IPS-NIHi7 (cell line): ENCODE results near the gene CNGA3.
"Not testable (repeated sequence)": the region's sequence is repeated elsewhere in the genome, so short reads cannot be mapped to it uniquely, and the experiment has no call there.

Experiments used
- DNase-seq: peaks from one replicate; pipeline ENCODE4 v3.0.0; 2012; ENCODE audit warnings: mixed read lengths; ENCODE audit errors: extremely low spot score

CNGA3 gene

DNA sequence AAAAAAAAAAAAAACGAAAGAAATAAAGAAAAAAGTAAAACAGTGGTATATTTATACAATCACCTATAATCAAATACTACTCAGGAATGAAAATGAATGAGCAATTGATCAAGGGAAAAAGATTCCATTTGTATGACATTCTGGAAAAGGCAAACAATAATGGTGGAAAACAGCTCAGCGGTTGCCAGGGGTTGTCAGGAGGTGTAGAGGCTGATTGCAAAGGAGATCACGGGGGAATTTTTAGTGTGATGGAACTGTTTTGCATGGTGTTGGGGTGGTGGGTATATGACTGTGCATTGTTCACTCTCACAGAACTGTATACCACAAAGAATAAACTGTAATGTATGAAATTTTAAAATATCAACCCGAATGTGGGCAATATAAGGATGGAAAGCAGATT is 52.9 kb downstream of the CNGA3 start:
- no peak for DNase-seq

DNA sequence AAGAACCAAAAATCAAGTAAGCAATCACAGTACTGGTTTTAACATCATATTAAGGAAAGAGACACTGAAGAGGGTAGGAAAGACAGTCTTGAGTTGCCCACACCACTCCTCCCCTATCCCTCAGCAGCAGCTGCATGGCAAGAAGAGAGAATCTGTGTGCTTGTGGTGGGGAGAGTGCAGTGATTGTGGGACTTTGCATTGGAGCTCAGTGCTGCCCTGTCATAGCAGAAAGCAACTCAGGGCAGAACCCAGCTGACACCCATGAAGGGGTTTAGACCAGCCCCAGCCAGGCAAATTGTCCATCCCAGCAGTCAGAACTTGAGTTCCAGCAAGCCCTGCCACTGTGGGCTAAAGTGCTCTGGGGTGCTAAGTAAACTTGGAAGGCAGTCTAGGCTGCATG is 57.6 kb downstream of the CNGA3 start:
- DNase-seq, result no peak

DNA sequence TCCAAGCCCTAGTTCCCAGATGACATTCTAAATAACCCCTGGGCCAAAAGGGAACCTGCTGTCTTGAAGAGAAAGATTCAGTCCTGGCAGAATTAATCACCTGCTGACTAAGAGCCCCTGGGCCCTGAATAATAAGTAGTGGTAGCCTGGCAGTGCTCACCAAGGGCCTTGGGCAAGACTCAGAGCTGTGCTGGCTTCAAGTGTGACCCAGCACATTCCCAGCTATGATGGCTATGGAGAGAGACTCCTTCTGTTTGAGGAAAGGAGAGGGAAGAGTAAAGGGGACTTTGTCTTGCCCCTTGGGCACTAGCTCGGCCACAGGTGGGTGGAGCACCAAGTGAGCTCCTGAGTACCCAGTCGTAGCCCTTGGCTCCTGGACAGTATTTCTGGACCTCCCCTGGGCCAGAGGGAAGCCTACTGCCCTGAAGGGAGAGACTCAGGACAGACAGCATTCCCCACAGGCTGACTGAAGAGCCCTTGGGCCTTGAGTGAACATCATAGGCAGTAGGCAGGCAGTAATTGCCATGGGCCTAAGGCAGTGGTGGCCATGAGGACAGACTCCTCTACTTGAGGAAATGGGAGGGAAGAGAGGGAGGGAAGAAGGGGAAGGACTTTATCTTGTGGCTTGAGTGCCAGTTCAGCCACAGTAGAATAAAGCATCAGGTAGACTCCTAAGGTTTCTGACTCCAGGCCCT is 58.4 kb downstream of the CNGA3 start:
- no peak for DNase-seq

DNA sequence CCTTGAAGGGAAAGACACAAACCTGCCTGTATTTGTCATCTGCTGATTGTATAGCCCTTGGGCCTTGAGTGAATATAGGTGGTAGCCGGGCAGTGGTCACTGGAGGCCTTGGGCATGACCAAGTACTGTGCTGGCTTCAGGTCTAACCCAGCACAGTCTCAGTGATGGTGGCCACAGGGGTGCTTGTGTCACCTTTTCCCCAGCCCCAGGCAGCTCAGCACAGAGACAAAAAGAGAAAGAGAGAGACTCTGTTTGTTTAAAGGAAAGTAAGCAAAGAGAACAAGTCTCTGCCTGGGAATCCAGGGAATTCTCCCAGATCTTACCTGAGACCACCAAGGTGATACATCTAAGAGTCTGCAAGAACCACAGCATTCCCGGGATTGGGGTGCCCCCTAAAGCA is 59.0 kb downstream of the CNGA3 start:
- DNase-seq, result no peak

DNA sequence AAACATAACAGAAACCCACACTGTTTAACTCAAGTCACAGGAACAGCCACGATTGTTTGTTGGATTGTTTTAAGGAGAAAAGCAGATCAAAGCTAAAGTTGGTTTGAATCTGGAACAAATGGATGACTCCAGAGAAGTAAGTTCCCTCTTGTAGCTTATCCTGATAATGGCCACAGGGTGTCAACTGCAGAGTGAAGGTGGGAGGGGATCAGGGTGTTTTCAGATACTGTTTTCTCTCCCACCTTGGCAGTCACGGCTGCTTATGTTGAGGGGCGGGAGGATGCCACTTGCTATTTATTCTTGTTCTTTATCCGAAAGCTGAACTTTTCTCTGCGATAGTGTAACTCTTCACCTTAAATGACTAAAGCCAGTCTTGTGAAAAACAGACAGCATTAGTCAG is 61.9 kb downstream of the CNGA3 start:
- DNase-seq, result no peak

DNA sequence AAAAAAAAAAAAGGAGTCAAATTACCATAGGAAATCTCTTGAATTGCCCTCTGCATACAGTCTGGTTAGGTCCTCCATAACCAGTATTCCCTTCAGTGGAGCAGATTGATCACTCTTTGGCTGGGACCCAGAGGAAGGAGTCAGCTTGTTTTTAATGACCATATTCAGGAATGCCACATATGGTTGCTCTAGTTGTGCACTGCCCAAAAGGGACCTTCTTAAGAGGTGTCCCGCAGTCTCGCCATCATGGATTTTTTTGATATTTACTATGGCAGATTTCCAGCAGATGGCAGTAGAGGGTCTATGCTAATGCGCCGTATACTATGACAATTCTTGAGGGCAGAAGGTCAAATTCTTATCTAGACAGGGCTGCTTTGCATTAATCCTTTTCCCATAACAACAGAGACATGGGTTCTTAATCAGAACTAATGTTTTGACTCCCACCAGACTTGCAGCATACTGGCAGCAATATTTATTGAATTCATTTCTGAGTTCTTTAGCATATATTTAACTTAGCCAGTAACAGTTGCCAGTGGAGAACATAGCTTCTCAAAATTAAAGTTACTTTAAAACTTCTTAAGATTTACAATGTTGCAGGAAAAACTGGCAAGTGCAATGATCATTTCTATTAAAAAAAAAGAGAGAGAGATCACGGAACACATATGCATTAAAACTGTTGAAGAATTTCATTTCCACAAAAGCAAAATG is 66.6 kb downstream of the CNGA3 start:
- DNase-seq, result peak; percentile 61

DNA sequence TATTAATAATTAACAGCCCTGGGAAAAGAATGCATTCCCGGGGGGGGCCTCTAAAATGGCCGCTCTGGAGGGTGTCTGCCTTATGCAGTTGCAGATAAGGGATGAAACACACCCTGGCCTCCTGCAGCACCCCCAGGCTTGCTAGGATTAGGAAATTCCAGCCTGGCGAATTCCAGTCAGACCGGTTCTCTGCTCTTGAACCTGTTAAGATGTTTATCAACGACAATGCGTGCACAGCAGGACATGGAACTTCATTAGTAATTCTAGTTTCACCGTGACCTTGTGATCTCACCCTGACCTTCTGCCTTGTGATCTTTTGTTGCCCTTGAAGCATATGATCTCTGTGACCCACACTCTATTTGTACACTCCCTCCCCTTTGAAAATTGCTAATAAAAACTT is 68.0 kb downstream of the CNGA3 start:
- DNase-seq, result not testable (repeated sequence)

DNA sequence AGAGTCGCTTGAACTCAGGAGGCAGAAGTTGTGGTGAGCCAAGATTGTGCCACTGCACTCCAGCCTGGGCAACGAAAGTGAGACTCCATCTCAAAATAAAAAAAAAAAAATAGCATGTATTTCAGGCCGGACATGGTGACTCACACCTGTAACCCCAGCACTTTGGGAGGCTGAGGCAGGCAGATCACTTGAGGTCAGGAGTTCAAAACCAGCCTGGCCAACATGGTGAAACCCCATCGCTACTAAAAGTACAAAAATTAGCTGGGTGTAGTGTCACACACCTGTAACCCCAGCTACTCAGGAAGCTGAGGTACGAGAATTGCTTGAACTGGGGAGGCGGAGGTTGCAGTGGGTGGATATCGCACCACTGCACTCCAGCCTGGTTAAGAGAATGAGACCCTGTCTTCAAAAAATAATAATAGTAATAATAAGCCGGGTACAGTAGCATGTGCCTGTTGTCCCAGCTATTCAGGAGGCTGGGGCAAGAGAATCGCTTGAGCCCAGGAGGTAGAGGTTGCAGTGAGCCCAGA is 69.5 kb downstream of the CNGA3 start:
- DNase-seq, result not testable (repeated sequence)

DNA sequence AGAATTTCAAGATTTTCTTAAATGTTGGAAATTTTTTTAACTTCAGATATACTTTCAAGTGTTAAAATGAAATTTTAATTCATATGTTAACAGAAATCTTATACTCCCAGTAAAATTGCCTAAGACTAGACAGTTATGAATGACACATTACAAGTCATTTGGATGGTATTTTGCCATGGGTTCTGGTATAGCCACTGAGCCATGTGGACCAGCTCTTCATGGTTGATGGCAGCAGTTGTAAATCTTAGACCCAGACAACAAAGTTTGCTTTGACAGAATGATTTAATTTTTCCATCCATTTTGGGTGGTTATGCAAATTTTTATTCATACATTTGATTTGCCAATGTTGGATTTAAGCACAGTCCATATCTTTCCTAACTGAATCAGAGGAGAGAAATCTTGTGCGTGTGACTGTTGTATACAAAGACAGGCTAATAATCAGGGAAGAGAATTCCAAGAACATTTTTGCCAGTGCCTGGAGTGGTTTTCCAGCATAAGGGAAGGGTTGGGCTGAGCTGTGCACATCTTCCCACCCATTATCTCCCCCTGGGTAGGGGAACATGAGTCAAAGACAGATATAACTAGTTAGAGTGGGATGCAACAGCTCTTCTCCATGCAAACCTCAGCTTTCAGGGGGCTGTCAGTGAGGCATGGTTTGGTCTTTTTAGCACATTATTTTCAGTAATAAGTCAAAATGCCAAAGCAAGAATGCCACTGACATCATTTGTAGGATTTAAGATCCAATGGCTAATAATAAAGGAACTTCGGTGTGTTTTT is 70.3 kb downstream of the CNGA3 start:
- no peak for DNase-seq

DNA sequence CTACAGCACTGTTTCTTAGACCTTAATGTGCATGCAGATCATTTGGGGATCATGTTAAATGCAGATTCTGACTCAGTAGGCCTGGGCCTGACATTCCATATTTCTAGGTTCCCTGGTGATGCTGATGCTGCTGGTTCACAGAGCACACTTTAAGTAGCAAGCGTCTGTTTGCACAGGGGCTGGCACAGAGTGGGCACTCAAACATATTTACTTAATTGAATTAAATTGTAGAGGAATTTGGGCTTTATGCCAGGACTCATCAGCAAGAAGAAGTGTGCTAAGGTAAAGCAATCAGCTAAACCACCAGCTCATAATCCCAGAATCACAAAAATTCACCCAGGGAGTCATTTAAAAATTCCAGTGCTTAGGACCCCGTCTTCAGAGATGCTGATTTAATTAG is 73.3 kb downstream of the CNGA3 start:
- no peak for DNase-seq

DNA sequence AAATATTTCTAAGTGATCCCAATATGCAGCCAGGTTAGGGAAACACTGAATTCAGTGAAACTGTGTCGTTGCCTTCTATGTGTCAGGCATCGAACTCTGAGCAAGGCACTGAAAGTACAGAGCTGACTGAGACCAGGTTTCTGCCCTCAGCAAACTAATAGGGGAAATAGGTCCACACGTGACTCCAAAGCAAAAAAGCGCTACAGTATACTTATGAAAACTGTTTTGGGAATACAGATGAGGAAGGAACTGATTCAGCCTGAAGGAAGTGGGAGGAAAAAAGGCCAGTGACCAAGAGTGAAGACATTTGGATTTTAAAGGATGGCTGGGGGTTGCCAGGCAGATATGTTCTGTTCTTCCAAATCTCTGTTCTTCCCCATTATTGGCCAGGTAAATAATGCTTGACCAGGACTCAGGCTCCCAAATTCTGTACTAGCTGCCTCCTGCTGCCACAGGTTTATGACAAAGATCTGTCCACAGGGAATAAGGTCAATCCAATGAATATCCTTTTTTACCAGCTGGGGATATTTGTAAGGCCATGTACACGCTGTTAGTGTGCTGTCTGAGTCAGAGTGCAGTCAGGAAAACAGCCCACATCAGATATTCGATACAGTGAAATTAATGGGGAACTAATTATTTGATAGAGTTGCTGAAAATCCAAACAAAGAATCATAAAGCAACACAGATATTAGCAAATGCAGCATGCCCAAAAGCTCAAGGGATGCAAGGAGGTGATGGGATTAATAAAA is 73.9 kb downstream of the CNGA3 start:
- DNase-seq, result no peak

DNA sequence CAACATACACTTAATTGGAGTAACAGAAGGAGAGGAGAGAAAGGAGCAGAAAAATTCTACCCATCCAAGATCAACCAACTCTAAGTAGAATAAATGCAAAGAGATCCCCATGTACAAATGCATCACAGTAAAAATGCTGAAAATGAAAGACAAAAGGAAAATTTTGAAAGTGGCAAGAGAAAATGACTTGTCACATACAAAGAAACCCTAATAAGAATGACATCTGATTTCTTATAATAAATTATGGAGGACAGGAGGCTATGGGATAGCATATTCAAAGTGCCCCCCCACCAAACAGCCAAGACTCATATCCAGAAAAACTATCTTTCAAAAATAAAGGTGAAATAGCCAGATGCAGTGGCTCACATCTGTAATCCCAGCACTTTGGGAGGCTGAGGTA is 76.2 kb downstream of the CNGA3 start:
- no peak for DNase-seq

DNA sequence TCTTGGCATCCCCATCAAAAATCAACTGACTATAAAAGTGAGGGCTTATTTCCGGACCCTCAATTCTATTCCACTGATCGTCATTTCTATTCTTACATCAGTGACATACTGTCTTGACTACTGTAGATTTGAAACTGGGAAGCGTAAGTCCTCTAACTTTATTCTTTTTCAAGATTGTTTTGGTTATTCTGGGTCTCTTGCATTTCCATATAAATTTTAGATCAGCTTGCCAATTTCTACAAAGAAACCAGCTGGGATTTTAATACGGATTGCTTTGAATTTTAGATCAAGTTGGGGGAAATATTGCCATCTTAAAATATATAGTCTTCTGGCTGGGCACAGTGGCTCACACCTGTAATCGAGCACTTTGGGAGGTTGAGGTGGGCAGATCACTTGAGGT is 80.5 kb downstream of the CNGA3 start:
- DNase-seq, result no peak

DNA sequence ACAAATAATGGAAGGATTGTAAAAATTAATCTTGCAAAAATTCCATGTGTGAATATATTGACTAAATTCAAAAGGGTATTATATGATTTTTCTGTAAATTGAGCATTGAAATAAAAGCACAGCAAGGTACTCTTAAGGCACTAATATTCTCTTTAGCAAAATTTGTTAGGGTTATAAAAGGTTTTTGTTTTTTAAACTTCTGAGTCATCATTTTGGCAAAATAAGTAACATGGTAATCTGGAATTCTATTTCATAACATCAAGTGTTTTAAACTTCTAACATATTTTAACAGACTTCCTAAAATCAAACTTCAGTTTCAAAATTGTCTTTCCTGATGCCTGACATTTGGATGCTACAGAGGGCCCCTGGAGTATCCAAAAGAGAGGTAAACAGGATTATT is 85.9 kb downstream of the CNGA3 start:
- no peak for DNase-seq

DNA sequence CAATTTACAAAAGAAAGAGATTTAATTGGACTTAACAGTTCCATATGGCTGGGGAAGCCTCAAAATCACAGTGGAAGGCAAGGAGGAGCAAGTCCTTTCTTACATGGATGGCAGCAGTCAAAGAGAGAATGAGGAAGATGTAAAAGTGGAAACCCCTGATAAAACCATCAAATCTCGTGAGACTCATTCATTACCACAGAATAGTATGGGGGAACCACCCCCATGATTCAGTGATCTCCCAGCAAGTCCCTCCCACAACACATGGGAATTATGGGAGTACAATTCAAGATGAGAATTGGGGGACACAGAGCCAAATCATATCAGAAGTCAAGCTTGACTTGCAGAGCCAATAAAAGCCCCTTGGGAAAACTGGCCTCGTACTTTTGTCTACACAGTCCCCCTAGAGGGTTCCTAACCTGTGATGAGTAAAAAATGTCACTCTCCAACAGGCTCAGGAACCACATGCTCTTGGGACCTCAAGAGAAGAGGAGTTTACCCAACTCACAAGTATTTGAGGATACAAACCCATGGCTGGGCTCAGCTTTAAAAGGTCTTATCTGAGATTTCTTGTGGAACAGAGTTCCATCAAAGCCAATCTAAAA is 87.2 kb downstream of the CNGA3 start:
- DNase-seq, result no peak

DNA sequence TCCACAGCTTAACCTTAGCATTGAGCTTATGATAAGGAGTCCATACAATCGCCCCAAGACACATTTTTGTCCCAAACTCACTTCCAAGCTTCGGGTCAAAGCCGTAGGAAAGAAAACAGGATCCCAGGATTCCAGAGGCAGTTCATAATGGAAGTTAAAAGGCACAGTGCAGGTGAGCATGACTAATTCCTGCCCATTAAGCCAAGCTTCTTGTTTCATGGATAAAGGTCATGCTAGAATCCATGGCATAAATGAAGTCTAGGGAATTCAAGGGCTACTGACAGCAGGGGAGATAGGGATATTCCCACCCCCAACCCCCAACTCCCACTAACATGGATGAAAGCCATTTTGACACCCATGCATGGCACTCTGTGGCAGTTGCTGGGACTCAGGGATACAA is 88.2 kb downstream of the CNGA3 start:
- no peak for DNase-seq

DNA sequence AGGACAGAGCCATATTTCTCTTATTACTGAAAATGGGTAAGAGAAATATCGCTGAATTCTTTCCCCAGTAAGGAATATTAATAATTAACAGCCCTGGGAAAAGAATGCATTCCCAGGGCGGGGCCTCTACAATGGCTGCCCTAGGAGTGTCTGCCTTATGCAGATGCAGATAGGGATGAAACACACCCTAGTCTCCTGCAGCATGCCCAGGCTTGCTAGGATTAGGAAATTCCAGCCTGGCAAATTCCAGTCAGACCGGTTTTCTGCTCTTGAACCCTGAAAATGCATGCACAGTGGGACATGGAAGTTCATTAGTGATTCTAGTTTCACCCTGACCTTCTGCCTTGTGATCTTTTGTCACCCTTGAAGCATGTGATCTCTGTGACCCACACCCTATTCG is 89.4 kb downstream of the CNGA3 start:
- DNase-seq, result not testable (repeated sequence)

DNA sequence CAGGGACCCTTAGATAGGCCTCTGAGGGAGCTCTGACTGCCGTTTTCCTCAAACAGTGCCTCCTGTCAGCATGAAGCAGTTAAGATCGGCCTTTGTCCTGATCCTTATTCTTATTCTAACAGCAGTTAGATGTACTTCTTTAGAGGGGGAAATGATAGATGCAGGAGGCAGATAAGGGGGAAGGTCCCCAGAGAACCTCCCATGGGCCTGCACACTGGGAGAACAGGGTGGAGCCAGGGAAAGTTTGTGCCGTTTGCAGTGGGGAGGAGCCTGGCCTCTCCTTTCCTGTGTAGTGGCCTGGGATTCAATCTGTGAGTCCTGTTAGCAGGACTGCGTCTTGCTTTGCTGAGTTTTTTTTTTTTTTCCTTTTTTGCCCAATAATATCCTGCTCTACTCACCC is 90.5 kb downstream of the CNGA3 start:
- DNase-seq, result no peak

DNA sequence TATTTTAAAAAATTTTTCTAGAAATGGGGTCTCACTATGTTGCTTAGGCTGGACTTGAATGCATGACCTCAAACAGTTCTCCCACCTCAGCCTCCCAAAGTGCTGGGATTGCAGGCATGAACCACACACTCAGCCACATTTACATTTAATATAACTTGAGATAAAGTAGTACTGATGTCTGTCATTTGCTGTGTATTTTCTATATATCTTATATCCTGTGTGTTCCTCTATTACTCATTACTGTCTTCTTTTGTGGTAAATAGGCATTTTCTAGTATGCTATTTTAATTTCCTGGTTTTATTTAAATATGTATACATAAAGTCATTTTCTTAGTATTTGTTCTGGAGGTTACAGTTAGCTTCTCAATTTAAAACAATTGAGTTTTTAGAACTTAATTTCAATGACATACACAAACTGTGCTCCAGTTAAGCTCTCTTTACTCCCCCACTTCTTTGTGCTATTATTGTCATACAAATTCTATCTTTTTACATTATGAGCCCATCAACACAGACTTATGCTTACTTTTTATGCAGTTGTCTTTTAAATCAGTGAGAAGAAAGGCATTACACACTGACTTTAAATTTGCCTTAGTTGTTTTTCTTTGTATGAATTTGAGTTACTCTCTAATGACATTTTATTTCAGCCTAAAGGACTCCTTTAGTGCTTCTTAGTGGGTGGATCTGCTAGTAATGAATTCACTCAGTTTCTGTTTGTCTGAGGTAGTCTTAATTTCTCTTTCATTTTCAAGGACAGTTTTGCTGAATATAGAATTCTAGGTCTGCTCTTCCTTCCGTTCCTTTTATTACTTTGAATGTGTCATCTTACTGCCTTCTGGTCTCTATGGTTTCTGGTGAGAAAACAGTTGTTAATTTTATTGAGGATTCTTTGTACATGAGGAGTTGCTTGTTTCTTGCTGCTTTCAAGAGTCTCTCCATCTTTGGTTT is 92.2 kb downstream of the CNGA3 start:
- no peak for DNase-seq

DNA sequence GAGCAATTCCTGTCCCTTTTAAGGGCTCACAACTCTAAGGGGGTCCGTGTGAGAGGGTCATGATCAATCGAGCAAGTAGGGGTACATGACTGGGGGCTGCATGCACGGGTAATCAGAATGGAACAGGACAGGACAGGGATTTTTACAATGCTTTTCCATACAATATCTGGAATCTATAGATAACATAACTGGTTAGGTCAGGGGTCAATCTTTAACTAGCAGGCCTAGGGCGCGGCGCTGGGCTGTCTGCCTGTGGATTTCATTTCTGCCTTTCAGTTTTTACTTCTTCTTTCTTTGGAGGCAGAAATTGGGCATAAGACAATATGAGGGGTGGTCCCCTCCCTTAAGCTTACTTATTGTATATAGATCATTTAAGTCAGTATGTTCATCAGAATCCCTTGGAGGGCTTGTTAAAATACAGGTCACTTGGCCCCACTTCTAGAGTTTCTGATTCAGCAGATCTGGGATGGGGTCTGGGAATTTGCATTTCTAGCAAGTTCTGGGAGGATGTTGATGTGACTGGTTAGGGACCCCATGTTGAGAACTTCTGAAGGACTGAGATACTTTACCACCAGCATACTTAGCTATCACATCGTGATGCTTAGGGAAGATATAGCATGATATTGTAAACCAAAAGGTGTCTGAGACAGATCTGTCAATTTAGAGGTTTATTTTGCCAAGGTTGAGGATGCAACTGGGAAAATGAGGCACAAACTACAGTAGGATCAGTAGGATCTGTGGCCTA is 95.6 kb downstream of the CNGA3 start:
- no peak for DNase-seq
